ENCODE results near the gene FSD1.
"Not testable (repeated sequence)": the region's sequence is repeated elsewhere in the genome, so short reads cannot be mapped to it uniquely, and the experiment has no call there.

FSD1 gene

GRCh38 chr19:4284974-4285373 lies 19.4 kb upstream of the FSD1 start:
- no peak for DNase-seq (ENCODE audit: low spot score)

GRCh38 chr19:4286141-4286540 lies 18.3 kb upstream of the FSD1 start:
- DNase-seq (ENCODE audit: low spot score): not testable (repeated sequence)

GRCh38 chr19:4288091-4288777 lies 16.2 kb upstream of the FSD1 start:
- no peak for DNase-seq (ENCODE audit: low spot score)

- DNase-seq (ENCODE audit: low spot score): no peak
These were observed 13.1 kb upstream of the FSD1 start for GRCh38 chr19:4291184-4291732.

- DNase-seq (ENCODE audit: low spot score): no peak
These were observed 11.9 kb upstream of the FSD1 start for GRCh38 chr19:4292515-4292914.

GRCh38 chr19:4294389-4294788 lies 10.0 kb upstream of the FSD1 start:
- no peak for DNase-seq (ENCODE audit: low spot score)

- peak; percentile 65 for DNase-seq (ENCODE audit: low spot score)
These were observed 8.2 kb upstream of the FSD1 start for GRCh38 chr19:4295972-4296771.

GRCh38 chr19:4297901-4298809 lies 6.2 kb upstream of the FSD1 start:
- DNase-seq (ENCODE audit: low spot score): no peak

- DNase-seq (ENCODE audit: low spot score): no peak
These were observed 5.4 kb upstream of the FSD1 start for GRCh38 chr19:4298810-4299550.

- no peak for DNase-seq (ENCODE audit: low spot score)
These were observed 3.8 kb upstream of the FSD1 start for GRCh38 chr19:4300589-4300988.

GRCh38 chr19:4301590-4302242 lies 2.7 kb upstream of the FSD1 start:
- no peak for DNase-seq (ENCODE audit: low spot score)

- DNase-seq (ENCODE audit: low spot score): no peak
These were observed 2.2 kb upstream of the FSD1 start, which contains the start of gene TMIGD2 for GRCh38 chr19:4302243-4302640. TMIGD2 (minus strand) TSS chr19:4302389; CDS start chr19:4302385, 4 bp downstream.

GRCh38 chr19:4303819-4304537 lies 420 bp upstream of the FSD1 start:
- DNase-seq (ENCODE audit: low spot score): no peak

- no peak for DNase-seq (ENCODE audit: low spot score)
These were observed 837 bp downstream of the FSD1 start for GRCh38 chr19:4305257-4305612.

- no peak for DNase-seq (ENCODE audit: low spot score)
These were observed 1.3 kb downstream of the FSD1 start for GRCh38 chr19:4305659-4306058.

GRCh38 chr19:4310247-4311121 lies 6.1 kb downstream of the FSD1 start:
- no peak for DNase-seq (ENCODE audit: low spot score)

- no peak for DNase-seq (ENCODE audit: low spot score)
These were observed 9.6 kb downstream of the FSD1 start for GRCh38 chr19:4313847-4314490.

GRCh38 chr19:4316956-4317355 lies 12.6 kb downstream of the FSD1 start:
- no peak for DNase-seq (ENCODE audit: low spot score)

- DNase-seq (ENCODE audit: low spot score): no peak
These were observed 14.1 kb downstream of the FSD1 start for GRCh38 chr19:4318460-4318859.

Data from putamen (tissue), 1 donor.